Thyroid gland (tissue), 4 donors: ENCODE data around the gene EIF2AK3.

Source experiments
- POLR2A ChIP-seq, 2 donors: fragments of 450-650 bp; IDR thresholded peaks; one replicate each; pipeline ENCODE4 v1.6.1; 2017; ENCODE audit warnings: antibody characterized with exemption in 2 of 2, mild to moderate bottlenecking in 2 of 2, moderate library complexity in 1 of 2
- TF ChIP-seq, protein P1 (sequence below), 6 experiments: fragments of 200-600 bp in 3 of 6; fragments of 450-650 bp in 3 of 6; sonication (generic) in 3 of 6; IDR thresholded peaks; one replicate each; pipeline ENCODE4 v1.5.1; 2016 to 2019; ENCODE audit warnings: antibody characterized with exemption in 6 of 6, mild to moderate bottlenecking in 2 of 6, inconsistent platforms in 1 of 6, moderate library complexity in 1 of 6

- TF ChIP-seq, protein P1, sequence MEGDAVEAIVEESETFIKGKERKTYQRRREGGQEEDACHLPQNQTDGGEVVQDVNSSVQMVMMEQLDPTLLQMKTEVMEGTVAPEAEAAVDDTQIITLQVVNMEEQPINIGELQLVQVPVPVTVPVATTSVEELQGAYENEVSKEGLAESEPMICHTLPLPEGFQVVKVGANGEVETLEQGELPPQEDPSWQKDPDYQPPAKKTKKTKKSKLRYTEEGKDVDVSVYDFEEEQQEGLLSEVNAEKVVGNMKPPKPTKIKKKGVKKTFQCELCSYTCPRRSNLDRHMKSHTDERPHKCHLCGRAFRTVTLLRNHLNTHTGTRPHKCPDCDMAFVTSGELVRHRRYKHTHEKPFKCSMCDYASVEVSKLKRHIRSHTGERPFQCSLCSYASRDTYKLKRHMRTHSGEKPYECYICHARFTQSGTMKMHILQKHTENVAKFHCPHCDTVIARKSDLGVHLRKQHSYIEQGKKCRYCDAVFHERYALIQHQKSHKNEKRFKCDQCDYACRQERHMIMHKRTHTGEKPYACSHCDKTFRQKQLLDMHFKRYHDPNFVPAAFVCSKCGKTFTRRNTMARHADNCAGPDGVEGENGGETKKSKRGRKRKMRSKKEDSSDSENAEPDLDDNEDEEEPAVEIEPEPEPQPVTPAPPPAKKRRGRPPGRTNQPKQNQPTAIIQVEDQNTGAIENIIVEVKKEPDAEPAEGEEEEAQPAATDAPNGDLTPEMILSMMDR (IDR thresholded peaks at IDR 0.05): peak; percentile 69 to 88 (median 74)
- TF ChIP-seq POLR2A (IDR thresholded peaks at IDR 0.05): no peak
These were observed 44.6 kb upstream of the EIF2AK3 start for GRCh38 chr2:88671786-88672427.
